ENCODE data around the gene OSMR.

The OSMR gene

DNA sequence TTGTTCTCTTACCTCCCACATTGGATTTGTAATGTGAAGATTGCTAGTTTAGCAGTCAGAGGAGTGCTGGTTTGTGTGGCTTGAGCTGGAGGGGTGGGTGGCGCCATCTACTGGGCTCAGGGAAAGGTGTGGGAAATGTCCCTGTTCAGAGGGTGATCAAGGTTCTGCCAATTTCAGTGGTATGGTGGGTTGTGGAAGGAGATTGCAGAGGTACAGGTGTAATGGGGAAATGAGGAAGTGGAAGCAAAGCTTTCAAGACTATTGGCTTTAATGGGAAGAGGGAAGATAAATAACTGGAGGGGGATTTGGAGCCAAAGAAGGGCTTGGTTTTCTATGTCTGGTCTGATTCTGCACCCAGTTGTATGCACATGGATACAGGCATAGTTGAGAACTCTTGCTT, 76.4 kb downstream of the OSMR start:
- no peak overlapping the region for H3K4me3 ChIP-seq (replicated peaks; ENCODE audit: low read depth, low read length)
- TF ChIP-seq, protein P1, sequence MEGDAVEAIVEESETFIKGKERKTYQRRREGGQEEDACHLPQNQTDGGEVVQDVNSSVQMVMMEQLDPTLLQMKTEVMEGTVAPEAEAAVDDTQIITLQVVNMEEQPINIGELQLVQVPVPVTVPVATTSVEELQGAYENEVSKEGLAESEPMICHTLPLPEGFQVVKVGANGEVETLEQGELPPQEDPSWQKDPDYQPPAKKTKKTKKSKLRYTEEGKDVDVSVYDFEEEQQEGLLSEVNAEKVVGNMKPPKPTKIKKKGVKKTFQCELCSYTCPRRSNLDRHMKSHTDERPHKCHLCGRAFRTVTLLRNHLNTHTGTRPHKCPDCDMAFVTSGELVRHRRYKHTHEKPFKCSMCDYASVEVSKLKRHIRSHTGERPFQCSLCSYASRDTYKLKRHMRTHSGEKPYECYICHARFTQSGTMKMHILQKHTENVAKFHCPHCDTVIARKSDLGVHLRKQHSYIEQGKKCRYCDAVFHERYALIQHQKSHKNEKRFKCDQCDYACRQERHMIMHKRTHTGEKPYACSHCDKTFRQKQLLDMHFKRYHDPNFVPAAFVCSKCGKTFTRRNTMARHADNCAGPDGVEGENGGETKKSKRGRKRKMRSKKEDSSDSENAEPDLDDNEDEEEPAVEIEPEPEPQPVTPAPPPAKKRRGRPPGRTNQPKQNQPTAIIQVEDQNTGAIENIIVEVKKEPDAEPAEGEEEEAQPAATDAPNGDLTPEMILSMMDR (IDR thresholded peaks at IDR 0.05; ENCODE audit: low read depth, low read length, missing control alignments): peak; percentile 74
- no peak for DNase-seq (ENCODE audit: extremely low read depth, low read depth)

DNA sequence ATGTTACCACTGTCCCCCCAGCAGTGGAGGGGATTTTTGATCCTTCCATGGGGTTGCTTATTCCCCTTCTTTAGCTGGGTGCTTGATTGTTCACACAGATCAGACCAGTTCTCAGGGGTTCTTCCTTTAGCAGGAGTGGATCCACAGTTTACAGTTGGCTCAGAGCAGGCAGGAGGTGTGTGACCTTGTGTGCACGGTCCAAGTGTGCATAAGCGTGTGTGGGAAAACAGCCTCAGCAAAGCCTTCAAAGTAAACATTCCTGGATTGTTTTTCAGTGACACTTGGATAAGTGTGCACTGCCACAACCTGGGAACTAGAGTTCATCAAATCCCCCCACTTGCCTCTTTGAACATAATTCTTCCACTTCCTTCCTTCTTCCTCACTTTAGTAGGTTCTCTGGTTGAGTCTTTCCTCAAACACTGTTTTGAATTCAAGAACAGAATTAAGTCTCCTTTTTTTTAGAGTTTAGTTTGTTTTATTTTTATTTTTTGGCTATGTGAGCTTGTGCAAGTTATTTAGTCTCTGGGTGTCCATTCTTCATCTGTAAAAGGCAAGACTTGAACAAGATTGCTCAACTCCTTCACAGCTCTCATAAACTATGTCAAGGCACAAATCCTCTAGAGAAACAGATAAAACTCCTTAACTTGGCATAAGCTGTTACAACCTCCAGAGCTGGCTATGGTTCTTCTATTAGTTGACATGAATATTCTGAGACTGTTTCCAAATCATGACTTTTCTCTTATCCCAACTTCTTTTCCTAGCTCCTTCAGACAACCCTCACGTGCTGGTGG, 78.0 kb downstream of the OSMR start:
- H3K4me3 ChIP-seq (replicated peaks; ENCODE audit: low read depth, low read length): no peak overlapping the region
- TF ChIP-seq, protein P1 (IDR thresholded peaks at IDR 0.05; ENCODE audit: low read depth, low read length, missing control alignments): no peak
- no peak for DNase-seq (ENCODE audit: extremely low read depth, low read depth)

DNA sequence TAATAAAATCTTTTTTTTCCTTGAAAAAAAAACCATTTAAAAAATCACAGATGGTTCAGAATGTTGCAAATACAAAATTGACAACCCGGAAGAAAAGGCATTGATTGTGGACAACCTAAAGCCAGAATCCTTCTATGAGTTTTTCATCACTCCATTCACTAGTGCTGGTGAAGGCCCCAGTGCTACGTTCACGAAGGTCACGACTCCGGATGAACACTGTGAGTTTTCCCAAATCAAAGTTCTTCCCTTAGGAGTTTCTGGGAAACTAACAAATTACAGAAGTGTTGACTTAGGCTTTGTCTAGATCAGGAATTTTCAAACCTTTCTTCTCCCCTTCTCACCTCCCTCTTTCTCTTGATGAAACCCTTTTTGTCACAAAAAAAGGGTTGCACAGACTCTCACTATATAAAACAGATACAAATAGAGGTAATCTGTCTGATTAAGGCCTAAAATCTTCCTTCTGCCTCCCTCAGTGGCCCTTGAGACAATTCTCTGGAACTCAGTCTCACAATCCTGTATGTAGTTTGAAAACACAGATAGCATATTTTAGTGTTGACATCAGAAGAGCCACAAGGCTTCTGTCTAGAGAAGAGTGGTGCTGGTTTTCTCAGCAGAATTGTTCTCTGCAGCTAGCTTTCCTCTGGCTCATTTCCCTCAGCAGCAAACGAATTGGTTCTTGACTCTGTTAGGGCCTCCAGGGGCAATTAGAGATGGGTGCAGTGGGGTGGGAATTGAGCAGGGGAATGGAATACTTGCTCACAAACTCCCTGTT, 79.5 kb downstream of the OSMR start:
- DNase-seq (ENCODE audit: extremely low read depth, low read depth): no peak
- TF ChIP-seq, protein P1 (IDR thresholded peaks at IDR 0.05; ENCODE audit: low read depth, low read length, missing control alignments): no peak
- H3K4me3 ChIP-seq (replicated peaks; ENCODE audit: low read depth, low read length): no peak overlapping the region

DNA sequence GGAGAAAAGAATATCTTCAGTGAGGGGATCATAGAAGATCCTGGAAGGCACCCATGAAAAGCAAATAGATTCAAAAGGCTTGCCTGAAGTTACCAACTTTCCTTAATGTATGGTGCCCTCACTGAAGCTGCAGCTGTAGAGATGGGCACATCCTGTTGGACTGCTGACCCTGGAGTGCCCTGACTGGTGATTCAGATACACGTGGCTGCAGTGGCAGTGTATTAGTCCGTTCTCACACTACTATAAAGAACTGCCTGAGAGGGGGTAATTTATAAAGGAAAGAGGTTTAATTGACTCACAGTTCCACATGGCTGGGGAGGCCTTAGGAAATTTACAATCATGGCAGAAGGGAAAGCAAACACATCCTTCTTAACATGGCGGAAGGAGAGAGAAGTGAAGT, 80.3 kb downstream of the OSMR start:
- TF ChIP-seq, protein P1 (IDR thresholded peaks at IDR 0.05; ENCODE audit: low read depth, low read length, missing control alignments): no peak
- no peak overlapping the region for H3K4me3 ChIP-seq (replicated peaks; ENCODE audit: low read depth, low read length)
- no peak for DNase-seq (ENCODE audit: extremely low read depth, low read depth)

DNA sequence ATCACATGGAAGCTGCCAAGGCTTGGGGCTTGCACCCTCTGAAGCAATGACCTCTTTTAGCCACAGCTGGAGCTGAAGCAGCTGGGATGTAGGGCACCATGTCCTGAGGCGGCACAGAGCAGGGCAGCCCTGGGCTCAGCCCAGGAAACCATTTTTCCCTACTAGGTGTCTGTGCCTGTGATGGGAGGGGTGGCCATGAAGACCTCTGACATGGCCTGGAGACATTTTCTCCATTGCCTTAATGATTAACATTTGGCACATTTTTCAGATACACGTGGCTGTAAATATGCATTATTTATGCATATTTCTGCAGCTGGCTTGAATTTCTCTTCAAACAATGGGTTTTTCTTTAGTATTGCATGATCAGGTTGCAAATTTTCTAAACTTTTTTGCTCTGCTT, 81.7 kb downstream of the OSMR start:
- TF ChIP-seq, protein P1 (IDR thresholded peaks at IDR 0.05; ENCODE audit: low read depth, low read length, missing control alignments): no peak
- DNase-seq (ENCODE audit: extremely low read depth, low read depth): no peak

DNA sequence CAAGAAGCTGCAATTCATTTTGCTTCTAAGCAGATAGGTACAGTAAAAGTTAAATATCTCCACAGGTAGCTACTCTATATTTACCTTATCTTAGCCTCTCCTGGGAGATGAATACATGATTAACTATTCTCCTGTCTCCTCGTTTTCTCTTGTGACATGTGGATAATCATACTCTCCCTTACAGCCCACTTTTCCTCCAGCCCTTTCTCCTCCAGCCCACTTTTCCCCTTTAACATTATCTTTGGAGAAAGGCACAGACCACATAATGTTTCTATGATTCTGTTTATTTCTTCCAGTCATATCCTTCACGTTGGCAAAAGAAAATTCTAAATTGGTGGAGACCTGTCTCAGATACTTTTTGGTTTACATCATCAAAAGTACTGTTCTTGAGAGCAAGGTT, 84.0 kb downstream of the OSMR start:
- no peak for DNase-seq (ENCODE audit: extremely low read depth, low read depth)
- no peak overlapping the region for H3K4me3 ChIP-seq (replicated peaks; ENCODE audit: low read depth, low read length)
- TF ChIP-seq, protein P1 (IDR thresholded peaks at IDR 0.05; ENCODE audit: low read depth, low read length, missing control alignments): no peak

More for the DNA sequence above, 81.7 kb downstream of the OSMR start:
- H3K4me3 ChIP-seq (replicated peaks; ENCODE audit: low read depth, low read length): no peak overlapping the region
